Measurements from ENCODE around the gene KDR.

Gene KDR

DNA sequence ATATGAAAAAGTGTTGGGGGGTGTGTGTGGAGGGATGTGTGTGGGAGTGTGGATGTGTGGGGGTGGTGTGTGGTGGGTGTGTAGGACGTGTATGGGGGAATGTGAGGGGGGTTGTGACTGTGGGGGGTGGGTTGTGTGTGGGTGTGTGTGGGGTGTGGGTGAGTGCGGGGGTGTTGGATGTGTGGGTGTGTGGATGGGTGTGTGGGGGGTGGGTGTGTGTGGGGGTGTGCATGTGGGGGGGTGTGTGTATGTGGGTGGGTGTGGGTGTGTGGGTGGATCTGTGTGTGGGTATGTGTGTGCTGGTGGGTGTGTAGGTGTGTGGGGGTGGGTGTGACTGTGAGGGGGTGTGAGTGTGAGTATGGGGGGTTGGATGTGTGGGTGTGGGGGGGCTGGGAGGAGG, 47.8 kb downstream of the KDR start:
- no peak for DNase-seq

DNA sequence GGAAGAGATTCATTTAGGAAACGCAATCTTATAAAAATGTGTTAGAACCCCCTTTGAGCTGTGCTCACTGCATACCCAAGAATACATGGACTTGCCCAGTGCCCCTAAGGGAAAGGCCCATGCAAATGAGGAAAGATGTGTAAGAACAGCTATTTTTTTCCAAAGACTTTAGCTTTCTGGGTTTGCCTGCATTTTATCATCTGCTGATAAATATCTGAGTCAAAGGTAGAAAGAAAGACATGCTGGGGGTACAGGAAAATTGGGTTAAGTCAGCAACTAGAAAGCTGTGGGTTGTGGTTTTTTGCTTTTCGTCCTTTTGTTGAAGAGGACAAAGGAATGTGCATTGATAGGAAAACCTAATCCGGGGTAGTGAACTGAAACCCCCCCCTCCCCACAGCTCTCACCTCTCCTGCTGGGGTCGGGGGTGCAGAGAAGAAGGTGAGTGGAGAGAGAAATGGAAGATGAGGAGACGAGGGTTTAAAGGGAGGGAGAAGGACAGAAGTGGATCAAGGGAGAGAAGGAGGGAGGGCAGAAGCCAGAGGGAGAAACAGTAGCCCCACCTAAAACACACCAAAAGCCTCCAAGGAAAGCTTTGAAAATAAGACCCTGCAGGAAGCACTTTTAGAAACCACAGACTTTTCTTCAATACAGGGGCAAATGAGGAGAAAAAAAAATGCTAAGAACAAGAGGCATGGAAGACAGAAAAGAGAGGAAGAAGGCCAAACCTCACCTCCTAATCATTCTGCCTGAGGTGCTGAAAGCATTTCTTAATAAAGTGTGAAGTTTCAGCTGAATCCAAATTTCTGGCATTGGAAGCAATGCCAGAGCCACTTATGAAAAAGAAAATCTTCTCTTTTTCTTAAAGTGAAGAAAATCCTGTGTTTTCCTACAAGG, 49.3 kb downstream of the KDR start:
- DNase-seq, result no peak

DNA sequence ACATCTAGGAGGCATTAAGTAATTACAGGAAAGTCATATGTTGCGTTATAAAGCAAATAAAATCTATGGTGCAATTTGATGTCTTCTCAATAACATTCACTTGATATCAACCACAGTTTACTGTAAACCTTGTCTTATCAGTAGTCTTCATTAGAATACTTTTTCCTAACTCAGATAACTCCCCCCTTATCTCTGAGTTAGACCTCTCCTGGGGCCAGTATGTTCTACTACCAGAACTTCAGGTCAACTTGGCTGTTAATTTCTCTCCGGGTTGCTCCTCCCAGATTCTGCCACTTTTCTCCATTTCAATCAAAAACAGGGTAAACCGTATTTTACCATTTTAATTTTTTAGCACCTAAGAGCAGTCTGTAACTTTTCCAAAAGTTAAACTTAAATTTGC, 50.0 kb downstream of the KDR start:
- DNase-seq, result no peak

- no peak for DNase-seq
Observed at GRCh38 chr4:55074386-55074785, 51.0 kb downstream of the KDR start.

DNA sequence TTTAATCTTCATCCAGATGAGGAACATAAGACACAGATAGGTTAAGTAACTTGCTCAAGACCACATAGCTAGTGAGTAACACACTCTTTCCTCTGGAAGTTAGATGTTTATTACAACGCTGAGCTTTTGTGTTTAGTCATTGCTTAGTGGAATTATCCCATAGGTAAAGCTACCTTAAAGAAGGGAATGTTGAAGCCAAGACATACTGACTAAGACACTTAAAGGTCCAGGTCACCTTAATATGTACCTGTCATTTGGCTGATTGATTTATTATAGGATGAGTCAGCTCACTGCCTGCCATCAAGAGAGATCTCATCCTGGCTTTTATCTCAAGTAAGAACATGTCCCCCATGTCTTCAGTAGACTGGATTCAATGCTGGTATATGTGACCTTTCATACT, 53.4 kb downstream of the KDR start:
- no peak for DNase-seq

- DNase-seq, result no peak
Observed at GRCh38 chr4:55069248-55069647, 56.1 kb downstream of the KDR start.

DNA sequence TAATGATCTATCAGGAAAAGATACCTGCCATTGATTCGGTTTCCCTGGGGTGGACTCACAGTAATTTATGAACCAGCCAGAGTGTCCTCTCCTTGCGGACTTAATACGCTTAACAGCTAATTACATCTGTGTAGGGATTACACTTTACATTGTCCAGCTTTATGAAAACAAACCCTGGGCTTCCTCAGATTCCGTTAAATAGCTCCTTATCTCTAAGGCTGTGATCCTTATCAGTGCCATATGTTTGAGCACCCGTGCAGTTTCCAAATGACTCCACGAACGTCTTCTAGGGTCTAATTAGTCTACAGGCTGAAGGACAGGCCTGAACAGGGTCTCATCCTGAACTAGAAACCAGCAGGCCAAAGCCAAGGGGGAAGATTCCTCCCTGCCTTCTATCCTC, 56.9 kb downstream of the KDR start:
- no peak for DNase-seq

DNA sequence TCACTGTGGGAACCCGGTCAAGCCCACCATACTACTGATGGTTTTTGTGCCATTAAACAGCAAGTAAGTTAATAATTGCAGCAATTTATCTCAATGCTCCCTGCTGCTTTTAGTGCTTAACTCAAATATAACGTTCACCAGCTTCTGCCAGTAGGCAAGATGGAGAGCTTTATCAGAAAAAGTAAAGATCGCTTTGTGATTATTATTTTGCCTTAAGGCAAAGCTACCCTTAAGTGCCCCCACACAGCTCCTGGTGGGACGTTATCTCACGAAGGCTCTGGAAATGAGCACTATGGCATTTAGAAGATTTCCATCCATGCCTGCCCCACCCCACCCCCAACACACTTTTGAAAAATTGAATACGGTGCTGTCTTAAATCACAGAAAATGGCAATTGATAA, 59.4 kb downstream of the KDR start:
- DNase-seq, result no peak

- no peak for DNase-seq
Observed at GRCh38 chr4:55055529-55055928, 69.9 kb downstream of the KDR start.

DNA sequence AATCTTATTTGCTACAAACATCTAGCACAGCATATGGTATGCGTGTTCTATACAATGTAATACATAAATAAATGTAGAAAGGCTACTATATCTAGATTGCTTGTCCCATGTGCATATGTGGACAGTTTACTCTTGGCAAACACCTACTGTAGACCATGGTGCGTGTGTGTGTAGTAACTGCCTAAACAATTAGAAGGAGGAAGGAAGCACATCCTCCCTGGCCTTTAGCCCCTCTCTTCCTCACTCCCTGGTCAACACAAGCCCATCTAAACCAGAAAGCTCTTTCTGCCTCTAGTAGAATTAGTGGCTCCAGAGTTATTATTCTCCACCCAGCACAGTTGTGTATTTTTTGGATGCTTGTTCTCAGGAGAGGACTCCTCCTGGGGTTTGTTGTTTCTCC, 73.9 kb downstream of the KDR start:
- DNase-seq, result no peak

GRCh38 chr4:55050418-55050950, 74.9 kb downstream of the KDR start:
- no peak for DNase-seq

GRCh38 chr4:55038176-55038890, 87.1 kb downstream of the KDR start:
- DNase-seq, result no peak

GRCh38 chr4:55037728-55038127, 87.7 kb downstream of the KDR start:
- DNase-seq, result no peak

GRCh38 chr4:55036405-55036804, 89.0 kb downstream of the KDR start:
- no peak for DNase-seq

GRCh38 chr4:55035892-55036291, 89.5 kb downstream of the KDR start:
- no peak for DNase-seq

DNA sequence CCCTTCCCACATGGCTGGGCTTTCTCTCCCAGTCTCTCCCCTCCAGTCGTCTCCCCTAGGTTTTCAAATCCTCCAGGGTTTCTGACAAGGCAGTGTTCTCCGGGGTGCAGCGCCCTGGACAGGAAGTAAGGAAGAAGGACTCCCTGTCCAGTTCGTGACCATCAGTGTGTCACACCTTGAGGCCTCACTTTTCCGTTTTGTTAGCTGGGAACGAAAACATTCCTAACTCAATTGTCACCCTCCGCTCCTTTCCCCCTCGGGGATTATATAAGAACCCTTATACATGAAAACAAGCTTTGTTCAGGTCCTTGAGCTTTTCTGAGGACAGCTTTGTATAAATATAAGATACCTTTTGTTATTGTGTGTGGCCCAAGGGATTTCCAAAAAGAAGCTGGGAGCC, 92.1 kb downstream of the KDR start:
- no peak for DNase-seq

DNA sequence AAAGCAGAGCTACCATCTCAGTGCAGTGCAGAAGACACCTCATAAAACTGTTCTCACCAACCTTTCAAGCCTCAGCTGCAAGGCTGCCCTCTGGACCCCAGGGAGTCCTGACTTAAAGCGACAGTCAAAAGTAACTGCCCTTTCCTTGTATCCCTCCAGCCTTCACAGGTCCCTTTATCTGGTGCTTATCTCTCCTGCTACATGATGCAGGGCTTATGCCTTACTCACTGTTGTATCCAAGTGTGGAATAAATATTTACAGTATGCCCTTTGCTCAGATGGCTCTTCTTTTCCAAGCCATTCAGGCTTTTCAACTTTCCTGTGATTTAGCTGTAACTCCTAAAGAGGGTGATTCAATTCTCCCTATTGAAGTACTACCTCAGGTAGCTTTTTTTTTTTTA, 92.6 kb downstream of the KDR start:
- DNase-seq, result no peak

DNA sequence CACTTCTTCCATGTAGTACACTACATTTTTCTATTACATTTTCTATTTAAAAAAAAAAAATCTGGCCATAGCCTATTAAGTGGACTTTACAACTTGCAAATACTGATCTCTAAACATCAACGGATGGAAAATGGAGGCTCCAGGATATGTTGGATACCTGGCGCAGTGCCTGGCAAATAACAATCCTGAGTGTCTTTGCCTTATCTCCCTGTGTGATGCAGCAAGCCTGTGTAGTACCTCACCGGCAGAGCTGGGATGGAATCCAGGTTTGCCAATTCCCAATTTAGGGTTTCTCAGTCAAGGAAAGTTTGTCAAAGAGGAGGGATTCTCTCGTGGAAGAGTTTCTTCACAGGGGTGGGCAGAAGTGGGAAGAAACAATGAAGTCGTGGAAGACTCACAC, 93.2 kb downstream of the KDR start:
- DNase-seq, result no peak

- DNase-seq, result no peak
Observed at GRCh38 chr4:55031158-55031557, 94.2 kb downstream of the KDR start.

GRCh38 chr4:55030589-55030988, 94.8 kb downstream of the KDR start:
- no peak for DNase-seq

DNA sequence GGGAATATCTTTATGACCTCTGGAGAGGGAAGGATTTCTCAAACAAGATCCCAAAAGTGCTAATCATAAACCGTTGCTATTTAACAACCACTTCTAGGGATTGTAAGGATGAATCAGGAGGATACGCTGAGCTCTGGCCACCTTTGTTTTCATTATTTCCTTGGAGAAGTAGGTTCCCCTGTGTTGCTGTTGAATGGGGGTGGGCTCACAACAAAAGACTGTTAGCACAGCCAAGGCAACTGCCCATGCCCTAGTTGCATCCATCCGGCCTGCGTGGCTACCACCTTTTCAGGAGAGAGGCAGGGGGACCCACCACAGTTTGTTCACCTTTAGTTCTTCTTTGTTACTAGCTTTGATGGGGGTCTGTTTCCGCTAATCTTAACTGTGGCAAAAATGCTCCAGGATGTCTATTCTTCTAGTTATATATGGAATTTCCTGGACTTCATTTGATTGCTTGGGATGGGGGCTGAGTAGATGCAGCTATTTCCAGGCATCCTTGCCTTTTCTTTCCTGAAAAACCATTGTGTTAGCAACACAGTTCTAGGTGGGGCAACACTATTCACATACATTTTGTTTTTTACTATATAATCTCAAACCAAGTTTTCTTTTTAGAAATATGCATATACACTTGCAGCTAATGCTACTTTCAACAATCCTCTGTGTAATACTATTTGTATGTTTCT, 95.4 kb downstream of the KDR start:
- no peak for DNase-seq

DNA sequence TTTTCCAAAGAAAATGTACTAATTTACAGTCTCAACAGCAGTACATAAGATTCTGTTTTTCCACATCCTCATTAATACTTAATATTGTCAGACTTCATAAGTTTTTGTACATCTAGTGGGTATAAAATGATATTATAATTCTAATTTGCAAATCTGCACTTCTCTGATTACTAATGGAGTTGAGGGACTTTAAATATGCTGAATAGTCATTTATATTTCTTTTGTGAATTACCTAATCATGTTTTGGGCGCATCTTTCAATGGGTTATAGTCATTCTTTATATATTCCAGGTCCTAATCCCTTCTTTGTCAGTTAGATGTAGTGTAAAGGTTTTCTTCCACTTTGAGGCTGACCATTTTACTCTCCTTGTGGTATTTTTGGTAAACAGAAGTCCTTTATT, 96.1 kb downstream of the KDR start:
- DNase-seq, result no peak
